Measurements from ENCODE around the gene PPARA. TPM values are rescaled to one million over a fixed set of nuclear protein-coding genes. Genes with fewer than 3 reads are reported as not detected.

The PPARA gene
- polyA plus RNA-seq, 1 donor from 2014 or later: 0.43 TPM

DNA sequence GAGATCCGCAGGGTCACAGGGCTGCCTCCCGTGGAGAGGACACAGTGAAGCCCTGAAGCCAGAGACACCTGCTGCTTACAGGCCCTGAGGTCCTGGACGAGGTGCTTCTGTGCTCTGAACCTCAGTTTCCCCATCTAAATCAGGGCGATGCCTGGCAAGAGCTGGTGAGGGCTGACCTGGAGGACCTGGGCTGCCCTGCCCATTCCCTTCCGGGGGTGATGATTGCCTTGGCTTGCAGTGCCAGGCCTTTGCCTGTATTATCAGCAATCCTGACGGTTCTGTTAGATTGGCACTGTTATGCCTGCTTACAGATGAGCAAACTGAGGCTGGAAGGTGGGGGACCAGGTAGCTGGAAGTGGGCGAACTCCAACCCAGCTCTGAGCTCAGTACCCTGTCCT lies 138.5 kb downstream of the PPARA start:
- H3K27ac ChIP-seq (ENCODE audit: low read length): no peak overlapping the region
- no peak for TF ChIP-seq SMC3 (conservative IDR thresholded peaks at IDR 0.05; ENCODE audit: poor library complexity)
- TF ChIP-seq, protein P1, sequence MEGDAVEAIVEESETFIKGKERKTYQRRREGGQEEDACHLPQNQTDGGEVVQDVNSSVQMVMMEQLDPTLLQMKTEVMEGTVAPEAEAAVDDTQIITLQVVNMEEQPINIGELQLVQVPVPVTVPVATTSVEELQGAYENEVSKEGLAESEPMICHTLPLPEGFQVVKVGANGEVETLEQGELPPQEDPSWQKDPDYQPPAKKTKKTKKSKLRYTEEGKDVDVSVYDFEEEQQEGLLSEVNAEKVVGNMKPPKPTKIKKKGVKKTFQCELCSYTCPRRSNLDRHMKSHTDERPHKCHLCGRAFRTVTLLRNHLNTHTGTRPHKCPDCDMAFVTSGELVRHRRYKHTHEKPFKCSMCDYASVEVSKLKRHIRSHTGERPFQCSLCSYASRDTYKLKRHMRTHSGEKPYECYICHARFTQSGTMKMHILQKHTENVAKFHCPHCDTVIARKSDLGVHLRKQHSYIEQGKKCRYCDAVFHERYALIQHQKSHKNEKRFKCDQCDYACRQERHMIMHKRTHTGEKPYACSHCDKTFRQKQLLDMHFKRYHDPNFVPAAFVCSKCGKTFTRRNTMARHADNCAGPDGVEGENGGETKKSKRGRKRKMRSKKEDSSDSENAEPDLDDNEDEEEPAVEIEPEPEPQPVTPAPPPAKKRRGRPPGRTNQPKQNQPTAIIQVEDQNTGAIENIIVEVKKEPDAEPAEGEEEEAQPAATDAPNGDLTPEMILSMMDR (IDR thresholded peaks at IDR 0.05; ENCODE audit: poor library complexity, severe bottlenecking): no peak
- no peak for TF ChIP-seq EP300 (conservative IDR thresholded peaks at IDR 0.05; ENCODE audit: poor library complexity, severe bottlenecking)
- no peak for TF ChIP-seq RAD21 (conservative IDR thresholded peaks at IDR 0.05)
- TF ChIP-seq EZH2 (IDR thresholded peaks at IDR 0.05; ENCODE audit: borderline replicate concordance, insufficient read depth, low read length, poor library complexity, severe bottlenecking): no peak
- no peak for TF ChIP-seq REST (IDR thresholded peaks at IDR 0.05; ENCODE audit: borderline replicate concordance)
- TF ChIP-seq POLR2AphosphoS5 (IDR thresholded peaks at IDR 0.05): no peak
- no peak for TF ChIP-seq TAF1 (IDR thresholded peaks at IDR 0.05; ENCODE audit: low read depth)
- no peak for TF ChIP-seq MXI1 (conservative IDR thresholded peaks at IDR 0.05; ENCODE audit: poor library complexity, severe bottlenecking)
- H4K20me1 ChIP-seq (ENCODE audit: insufficient read depth): no peaks in the 10 kb centered on the region
- no peaks in the 10 kb centered on the region for H3K27me3 ChIP-seq (ENCODE audit: insufficient read depth, low read depth, low read length)
- no peak overlapping the region for H3K4me3 ChIP-seq (ENCODE audit: low read length)
- H3F3A ChIP-seq (ENCODE audit: insufficient read depth, low read length, poor library complexity, severe bottlenecking): no peaks in the 10 kb centered on the region
- no peaks in the 10 kb centered on the region for H3K9me3 ChIP-seq (ENCODE audit: low read length)
- no peaks in the 10 kb centered on the region for H3K9me2 ChIP-seq (ENCODE audit: insufficient read depth, low read length)
- no peaks in the 10 kb centered on the region for H3K36me3 ChIP-seq (ENCODE audit: insufficient read depth, low read length)
- H2AFZ ChIP-seq (ENCODE audit: low read depth, low read length): no peak overlapping the region
- H3K4me2 ChIP-seq (ENCODE audit: low read length): no peak overlapping the region
- no peaks in the 10 kb centered on the region for H3K79me2 ChIP-seq (replicated peaks; ENCODE audit: insufficient read depth, low read length)
- H3K9ac ChIP-seq (ENCODE audit: low read length): no peak overlapping the region

DNA sequence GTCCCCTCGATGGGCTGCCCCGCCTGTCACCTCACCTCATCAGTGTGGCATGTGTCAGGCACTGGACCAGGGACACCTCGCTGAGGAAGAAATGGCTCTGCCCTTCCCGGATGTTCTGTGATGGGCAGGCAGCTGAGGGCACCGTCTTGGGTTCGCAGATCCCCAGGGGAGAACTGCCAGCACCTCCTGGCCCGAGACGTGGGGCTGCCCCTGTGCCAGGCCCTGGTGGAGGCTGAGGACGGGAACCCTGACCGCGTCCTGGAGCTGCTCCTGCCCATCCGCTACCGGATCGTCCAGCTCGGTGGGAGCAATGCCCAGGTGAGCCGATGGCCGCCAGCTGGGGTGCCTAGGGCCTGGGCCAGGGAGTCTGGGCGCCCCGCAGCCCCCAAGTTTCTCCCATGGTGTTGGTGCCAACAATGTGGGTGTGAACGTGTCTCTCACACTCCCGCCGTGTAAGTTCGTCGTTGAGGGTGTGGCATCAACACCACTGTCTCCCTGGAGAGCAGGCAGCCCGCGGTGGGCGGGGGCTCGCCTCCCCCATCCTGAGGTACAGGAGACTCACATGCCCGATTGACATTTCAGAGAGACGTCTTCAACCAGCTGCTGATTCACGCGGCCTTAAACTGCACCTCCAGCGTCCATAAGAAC lies 139.0 kb downstream of the PPARA start:
- TF ChIP-seq EZH2 (IDR thresholded peaks at IDR 0.05; ENCODE audit: borderline replicate concordance, insufficient read depth, low read length, poor library complexity, severe bottlenecking) (no peak), EP300 (conservative IDR thresholded peaks at IDR 0.05; ENCODE audit: poor library complexity, severe bottlenecking) (no peak), REST (IDR thresholded peaks at IDR 0.05; ENCODE audit: borderline replicate concordance) (no peak), POLR2AphosphoS5 (IDR thresholded peaks at IDR 0.05) (no peak), TAF1 (IDR thresholded peaks at IDR 0.05; ENCODE audit: low read depth) (no peak), RAD21 (conservative IDR thresholded peaks at IDR 0.05) (no peak), SMC3 (conservative IDR thresholded peaks at IDR 0.05; ENCODE audit: poor library complexity) (no peak), MXI1 (conservative IDR thresholded peaks at IDR 0.05; ENCODE audit: poor library complexity, severe bottlenecking) (no peak)
- TF ChIP-seq, protein P1 (IDR thresholded peaks at IDR 0.05; ENCODE audit: poor library complexity, severe bottlenecking): no peak
- H3K4me3 ChIP-seq (ENCODE audit: low read length): no peak overlapping the region
- H4K20me1 ChIP-seq (ENCODE audit: insufficient read depth): no peaks in the 10 kb centered on the region
- no peaks in the 10 kb centered on the region for H3K27me3 ChIP-seq (ENCODE audit: insufficient read depth, low read depth, low read length)
- H3K4me2 ChIP-seq (ENCODE audit: low read length): no peak overlapping the region
- H3K9me3 ChIP-seq (ENCODE audit: low read length): no peaks in the 10 kb centered on the region
- no peak overlapping the region for H2AFZ ChIP-seq (ENCODE audit: low read depth, low read length)
- H3K9ac ChIP-seq (ENCODE audit: low read length): no peak overlapping the region
- H3K9me2 ChIP-seq (ENCODE audit: insufficient read depth, low read length): no peaks in the 10 kb centered on the region
- no peak overlapping the region for H3K27ac ChIP-seq (ENCODE audit: low read length)
- no peaks in the 10 kb centered on the region for H3F3A ChIP-seq (ENCODE audit: insufficient read depth, low read length, poor library complexity, severe bottlenecking)
- no peaks in the 10 kb centered on the region for H3K36me3 ChIP-seq (ENCODE audit: insufficient read depth, low read length)
- H3K79me2 ChIP-seq (replicated peaks; ENCODE audit: insufficient read depth, low read length): no peaks in the 10 kb centered on the region
